Measurements from ENCODE around the gene MEF2A. TPM values are rescaled to one million over a fixed set of nuclear protein-coding genes. Genes with fewer than 3 reads are reported as not detected.
"Not testable (repeated sequence)": the region's sequence is repeated elsewhere in the genome, so short reads cannot be mapped to it uniquely, and the experiment has no call there.

Gene MEF2A
- total RNA-seq, 3 donors from 2014 or later, result 41.6 to 77.6 (median 63.4) TPM

DNA sequence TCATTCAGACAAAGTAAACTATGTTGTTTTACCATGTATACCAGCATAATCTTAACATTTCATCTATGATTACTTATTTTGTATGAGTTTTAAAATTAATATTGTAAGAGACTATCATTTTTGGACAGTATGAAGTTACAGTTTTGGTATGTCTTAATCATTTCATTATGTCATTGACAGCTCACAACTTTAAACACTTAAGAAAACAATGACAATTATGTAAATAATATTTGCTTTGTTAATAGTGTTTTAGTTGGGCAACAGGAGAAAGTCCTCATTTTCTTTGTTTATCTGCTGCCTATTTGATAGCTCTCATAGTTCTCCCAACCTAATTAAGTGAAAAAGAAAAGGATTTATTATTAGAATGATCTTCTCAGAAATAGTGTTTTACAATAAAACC lies 80.2 kb downstream of the MEF2A start:
- intact Hi-C loops (cut with DNase I; ENCODE audit: low total_unique reads), result no loop called here
- no peaks in the 10 kb centered on the region for H3K36me3 ChIP-seq
- H3K27ac ChIP-seq, result no peak overlapping the region
- TF ChIP-seq, protein P1, sequence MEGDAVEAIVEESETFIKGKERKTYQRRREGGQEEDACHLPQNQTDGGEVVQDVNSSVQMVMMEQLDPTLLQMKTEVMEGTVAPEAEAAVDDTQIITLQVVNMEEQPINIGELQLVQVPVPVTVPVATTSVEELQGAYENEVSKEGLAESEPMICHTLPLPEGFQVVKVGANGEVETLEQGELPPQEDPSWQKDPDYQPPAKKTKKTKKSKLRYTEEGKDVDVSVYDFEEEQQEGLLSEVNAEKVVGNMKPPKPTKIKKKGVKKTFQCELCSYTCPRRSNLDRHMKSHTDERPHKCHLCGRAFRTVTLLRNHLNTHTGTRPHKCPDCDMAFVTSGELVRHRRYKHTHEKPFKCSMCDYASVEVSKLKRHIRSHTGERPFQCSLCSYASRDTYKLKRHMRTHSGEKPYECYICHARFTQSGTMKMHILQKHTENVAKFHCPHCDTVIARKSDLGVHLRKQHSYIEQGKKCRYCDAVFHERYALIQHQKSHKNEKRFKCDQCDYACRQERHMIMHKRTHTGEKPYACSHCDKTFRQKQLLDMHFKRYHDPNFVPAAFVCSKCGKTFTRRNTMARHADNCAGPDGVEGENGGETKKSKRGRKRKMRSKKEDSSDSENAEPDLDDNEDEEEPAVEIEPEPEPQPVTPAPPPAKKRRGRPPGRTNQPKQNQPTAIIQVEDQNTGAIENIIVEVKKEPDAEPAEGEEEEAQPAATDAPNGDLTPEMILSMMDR (IDR thresholded peaks at IDR 0.05), result no peak
- TF ChIP-seq POLR2A (IDR thresholded peaks at IDR 0.05) (no peak), POLR2AphosphoS5 (IDR thresholded peaks at IDR 0.05) (no peak)
- H3K4me1 ChIP-seq, result no peaks in the 10 kb centered on the region
- no peak for DNase-seq (ENCODE audit: low spot score in 2 of 2)
- no peaks in the 10 kb centered on the region for H3K27me3 ChIP-seq
- no peak overlapping the region for H3K4me3 ChIP-seq
- H3K9me3 ChIP-seq, result no peaks in the 10 kb centered on the region

DNA sequence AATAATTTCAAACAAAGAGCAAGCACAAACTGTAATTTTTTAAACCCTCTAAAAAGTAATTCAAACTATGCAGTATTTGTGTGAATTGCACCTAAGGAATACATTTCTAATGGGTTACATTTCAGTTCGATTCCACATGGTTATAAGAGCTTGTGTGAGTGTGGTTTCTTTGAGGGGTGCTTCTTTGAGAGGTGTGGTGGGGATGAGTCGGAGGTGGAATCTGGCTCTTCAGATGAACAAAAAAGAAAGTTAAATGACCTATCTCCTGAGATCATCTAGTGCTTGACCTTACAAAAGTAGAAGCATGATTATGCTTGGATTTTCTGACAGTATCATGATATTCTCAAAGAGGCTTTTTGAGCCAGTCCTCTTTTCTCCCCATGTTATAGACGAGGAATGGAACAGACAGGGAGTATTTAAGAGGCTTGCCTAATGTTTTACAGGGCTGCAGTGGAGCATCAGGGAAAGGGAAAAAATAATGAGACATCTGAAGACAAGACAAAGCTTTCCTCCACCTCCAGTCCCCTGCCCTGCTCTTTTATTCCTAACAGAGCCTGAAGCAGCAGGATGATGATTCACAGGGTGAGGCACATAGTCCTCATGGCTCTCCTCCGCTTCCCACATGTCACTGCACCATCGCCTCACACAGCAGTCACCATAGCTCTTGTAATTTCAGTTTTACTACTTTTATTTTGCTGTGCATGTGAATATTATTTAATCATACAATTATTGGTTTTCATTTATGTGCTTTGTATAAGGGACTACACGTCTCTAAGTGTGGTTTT lies 85.4 kb downstream of the MEF2A start:
- TF ChIP-seq POLR2AphosphoS5 (IDR thresholded peaks at IDR 0.05) (no peak), POLR2A (IDR thresholded peaks at IDR 0.05) (no peak)
- TF ChIP-seq, protein P1 (IDR thresholded peaks at IDR 0.05), result no peak
- H3K36me3 ChIP-seq, result no peaks in the 10 kb centered on the region
- H3K27ac ChIP-seq, result no peak overlapping the region
- H3K9me3 ChIP-seq, result no peaks in the 10 kb centered on the region
- DNase-seq (ENCODE audit: low spot score in 2 of 2), result no peak
- intact Hi-C loops (cut with DNase I; ENCODE audit: low total_unique reads), result no loop called here
- H3K4me1 ChIP-seq, result no peaks in the 10 kb centered on the region
- H3K4me3 ChIP-seq, result no peak overlapping the region
- no peaks in the 10 kb centered on the region for H3K27me3 ChIP-seq

DNA sequence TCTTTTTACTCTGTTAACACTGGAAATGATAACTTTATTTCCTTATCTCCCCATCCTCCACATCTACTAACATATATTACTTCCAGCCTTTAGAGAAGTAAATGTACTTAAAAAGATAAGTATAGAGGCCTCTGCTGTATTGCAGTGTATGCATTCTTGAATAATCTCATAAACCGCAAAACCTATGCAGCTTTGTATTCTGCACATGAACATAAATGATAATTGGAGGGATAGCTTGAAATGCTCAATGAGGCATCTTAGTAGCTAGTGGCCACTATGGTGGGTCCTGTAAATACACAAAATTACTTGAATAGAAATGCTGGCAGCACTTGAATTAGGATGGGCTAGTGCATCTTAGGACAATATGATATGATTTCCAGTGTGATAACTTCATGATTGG lies 90.4 kb downstream of the MEF2A start:
- DNase-seq (ENCODE audit: low spot score in 2 of 2), result no peak
- Histone ChIP-seq H3K4me1 (no peaks in the 10 kb centered on the region), H3K27me3 (no peaks in the 10 kb centered on the region), H3K4me3 (no peak overlapping the region), H3K27ac (no peak overlapping the region), H3K36me3 (no peaks in the 10 kb centered on the region), H3K9me3 (no peaks in the 10 kb centered on the region)
- intact Hi-C loops (cut with DNase I; ENCODE audit: low total_unique reads), result no loop called here
- TF ChIP-seq POLR2A (IDR thresholded peaks at IDR 0.05) (no peak), POLR2AphosphoS5 (IDR thresholded peaks at IDR 0.05) (no peak)
- TF ChIP-seq, protein P1 (IDR thresholded peaks at IDR 0.05), result no peak

DNA sequence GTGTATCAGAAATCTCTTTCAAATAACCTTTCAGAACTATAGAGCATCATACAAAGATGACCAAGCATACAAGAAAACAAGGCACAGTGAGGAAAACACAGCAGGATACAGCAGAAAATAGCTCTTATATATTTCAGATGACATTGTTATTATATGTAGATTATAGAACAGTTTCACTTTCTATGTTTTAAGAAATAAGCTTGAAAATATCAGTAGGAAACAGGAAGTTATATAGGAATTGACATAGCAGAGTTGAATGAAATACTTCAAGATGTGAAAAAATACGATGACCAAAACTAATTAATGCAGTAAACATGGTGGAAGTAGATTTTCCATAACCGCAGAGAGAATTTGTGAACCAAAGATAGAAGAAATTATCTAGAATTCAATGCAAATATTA lies 92.2 kb downstream of the MEF2A start:
- no peak for DNase-seq (ENCODE audit: low spot score in 2 of 2)
- TF ChIP-seq, protein P1 (IDR thresholded peaks at IDR 0.05), result no peak
- TF ChIP-seq POLR2A (IDR thresholded peaks at IDR 0.05), result no peak
- TF ChIP-seq POLR2AphosphoS5 (IDR thresholded peaks at IDR 0.05), result no peak
- Histone ChIP-seq H3K4me1 (no peaks in the 10 kb centered on the region), H3K36me3 (no peaks in the 10 kb centered on the region), H3K27ac (no peak overlapping the region), H3K4me3 (no peak overlapping the region), H3K9me3 (no peaks in the 10 kb centered on the region), H3K27me3 (no peaks in the 10 kb centered on the region)
- intact Hi-C loops (cut with DNase I; ENCODE audit: low total_unique reads), result no loop called here

DNA sequence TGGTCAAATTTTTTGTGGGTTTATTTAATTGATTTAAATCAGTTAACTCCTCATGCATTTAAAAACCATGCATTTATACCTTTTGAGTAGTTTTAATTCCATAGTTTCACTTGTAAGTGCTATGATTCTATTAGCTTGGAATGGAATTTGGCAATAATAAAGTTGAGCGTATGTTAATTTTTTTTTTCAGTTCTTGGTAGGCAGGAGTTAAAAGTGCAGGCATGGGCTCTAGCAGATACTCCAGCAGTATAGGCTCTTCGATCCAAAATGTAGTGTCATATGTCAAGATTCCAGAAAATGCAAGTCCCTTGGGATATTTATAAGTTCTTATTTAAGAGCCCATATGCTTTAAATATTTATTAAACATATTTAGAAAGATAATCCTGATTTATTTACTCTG lies 97.1 kb downstream of the MEF2A start:
- DNase-seq (ENCODE audit: low spot score in 2 of 2), result no peak
- H3K27ac ChIP-seq, result no peak overlapping the region
- no peaks in the 10 kb centered on the region for H3K36me3 ChIP-seq
- H3K4me3 ChIP-seq, result no peak overlapping the region
- intact Hi-C loops (cut with DNase I; ENCODE audit: low total_unique reads), result no loop called here
- no peaks in the 10 kb centered on the region for H3K4me1 ChIP-seq
- no peak for TF ChIP-seq POLR2A (IDR thresholded peaks at IDR 0.05)
- TF ChIP-seq, protein P1 (IDR thresholded peaks at IDR 0.05), result no peak
- TF ChIP-seq POLR2AphosphoS5 (IDR thresholded peaks at IDR 0.05), result no peak
- no peaks in the 10 kb centered on the region for H3K27me3 ChIP-seq
- no peaks in the 10 kb centered on the region for H3K9me3 ChIP-seq

DNA sequence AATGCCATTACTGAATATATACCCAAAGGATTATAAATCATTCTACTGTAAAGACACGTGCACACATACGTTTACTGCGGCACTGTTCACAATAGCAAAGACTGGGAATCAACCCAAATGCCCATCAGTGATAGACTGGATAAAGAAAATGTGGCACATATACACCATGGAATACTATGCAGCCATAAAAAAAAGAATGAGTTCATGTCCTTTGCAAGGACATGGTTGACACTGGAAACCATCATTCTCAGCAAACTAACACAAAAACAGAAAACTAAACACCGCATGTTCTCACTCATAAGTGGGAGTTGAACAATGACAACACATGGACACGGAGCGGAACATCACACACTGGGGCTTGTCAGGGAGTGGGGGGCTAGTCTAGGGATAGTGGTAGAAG lies 100.3 kb downstream of the MEF2A start:
- H3K4me1 ChIP-seq; H3K4me3 ChIP-seq; H3K36me3 ChIP-seq; H3K27me3 ChIP-seq; intact Hi-C loops (cut with DNase I; ENCODE audit: low total_unique reads); H3K27ac ChIP-seq; DNase-seq (ENCODE audit: low spot score in 2 of 2); H3K9me3 ChIP-seq: not testable (repeated sequence)

Measured in breast epithelium (tissue), 4 donors.